Mucosa of descending colon (tissue), 3 donors: ENCODE measurements around the gene LAG3. TPM values are rescaled to one million over a fixed set of nuclear protein-coding genes. Genes with fewer than 3 reads are reported as not detected.
A peak's percentile ranks its signal among the peaks of the same experiment; 100 is the strongest.
"Not testable (repeated sequence)": the region's sequence is repeated elsewhere in the genome, so short reads cannot be mapped to it uniquely, and the experiment has no call there.

Experiments used
- ATAC-seq: fragments of 200-7000 bp; cut with Tn5 transposase; one replicate; pipeline ENCODE4 v1.9.1; 2020; ENCODE audit warnings: mild to moderate bottlenecking, moderate library complexity
- DNase-seq, 3 donors: peaks; one replicate each; pipeline ENCODE4 v3.0.0-alpha.2; 2020
- H3K36me3 ChIP-seq: fragments of 200-600 bp; one replicate; pipeline ENCODE4 v1.8.0; 2021; ENCODE audit warnings: low read depth, mild to moderate bottlenecking
- H3K4me1 ChIP-seq: fragments of 200-600 bp; one replicate; pipeline ENCODE4 v1.8.0; 2021; ENCODE audit warnings: low read depth, mild to moderate bottlenecking
- H3K4me3 ChIP-seq: fragments of 200-600 bp; one replicate; pipeline ENCODE4 v1.8.0; 2021; ENCODE audit warnings: mild to moderate bottlenecking
- H3K9me3 ChIP-seq: fragments of 200-600 bp; one replicate; pipeline ENCODE4 v1.8.0; 2021; ENCODE audit warnings: mild to moderate bottlenecking
- intact Hi-C, 2 donors: fragments of 100-400 bp; cut with DNase I in 1 of 2; cut with micrococcal nuclease in 1 of 2; formaldehyde crosslinking; loops; one replicate each; pipeline versions ENCODE4 v1.11.0 to v1.11.1; 2022; cut with DNase I, micrococcal nuclease
- total RNA-seq, 3 donors: library from RNA; stranded (reverse); fragmentation: NEBNext Ultra II Directional in 2 of 3; extraction: Animal tissue kit (Norgen Biotek cat#: 25700) in 2 of 3; gene quantifications; one replicate each; pipeline versions ENCODE4 v1.2.1 to v1.2.4, GENCODE V29; 2021 to 2023
- TF ChIP-seq, protein P1 (sequence below): fragments of 200-600 bp; IDR thresholded peaks from one replicate; pipeline ENCODE4 v1.8.0; 2022; ENCODE audit warnings: antibody characterized with exemption, mild to moderate bottlenecking
- donor health status: DM: no; HTN: no; CAD: no; lungs with moderate emphysema.
- donor health status: DM: no; HTN: no; CAD: no.
- donor health status: DM: no; HTN: yes; CAD: no.

LAG3 gene
- total RNA-seq, 3 donors from 2014 or later: 1.8 to 4.7 (median 2.1) TPM

GRCh38 chr12:6729186-6729585 lies 43.1 kb upstream of the LAG3 start:
- peaks cover 7% of the 10 kb centered on the region for H3K36me3 ChIP-seq
- intact Hi-C loops: no loop called here

DNA sequence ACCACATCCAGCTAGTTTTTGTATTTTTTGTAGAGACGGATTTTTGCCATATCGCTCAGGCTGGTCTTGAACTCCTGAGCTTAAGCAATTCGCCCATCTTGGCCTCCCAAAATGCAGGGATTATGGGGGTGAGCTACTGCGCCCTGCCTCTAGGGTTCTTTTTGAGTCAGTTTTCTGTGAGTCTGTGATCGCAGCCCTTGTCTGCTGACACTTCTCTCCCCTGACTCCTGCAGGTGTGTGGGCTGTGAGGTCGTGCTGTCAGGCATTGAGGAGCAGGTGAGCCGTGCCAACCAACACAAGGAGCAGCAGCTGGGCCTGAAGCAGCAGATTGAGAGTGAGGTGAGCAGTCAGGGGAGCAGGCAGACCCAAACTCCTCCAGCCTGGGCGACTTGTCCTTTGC lies 42.2 kb upstream of the LAG3 start:
- Histone ChIP-seq H3K9me3 (no peaks in the 10 kb centered on the region), H3K36me3 (peaks cover 7% of the 10 kb centered on the region), H3K4me1 (no peaks in the 10 kb centered on the region), H3K4me3 (no peak overlapping the region)
- intact Hi-C loops: loop anchor here in 1 of 2 donors (10.0 kb wide), 1 partner anchor 95 kb away; the partner anchor contains the start of genes GPR162 and P3H3
- TF ChIP-seq, protein P1, sequence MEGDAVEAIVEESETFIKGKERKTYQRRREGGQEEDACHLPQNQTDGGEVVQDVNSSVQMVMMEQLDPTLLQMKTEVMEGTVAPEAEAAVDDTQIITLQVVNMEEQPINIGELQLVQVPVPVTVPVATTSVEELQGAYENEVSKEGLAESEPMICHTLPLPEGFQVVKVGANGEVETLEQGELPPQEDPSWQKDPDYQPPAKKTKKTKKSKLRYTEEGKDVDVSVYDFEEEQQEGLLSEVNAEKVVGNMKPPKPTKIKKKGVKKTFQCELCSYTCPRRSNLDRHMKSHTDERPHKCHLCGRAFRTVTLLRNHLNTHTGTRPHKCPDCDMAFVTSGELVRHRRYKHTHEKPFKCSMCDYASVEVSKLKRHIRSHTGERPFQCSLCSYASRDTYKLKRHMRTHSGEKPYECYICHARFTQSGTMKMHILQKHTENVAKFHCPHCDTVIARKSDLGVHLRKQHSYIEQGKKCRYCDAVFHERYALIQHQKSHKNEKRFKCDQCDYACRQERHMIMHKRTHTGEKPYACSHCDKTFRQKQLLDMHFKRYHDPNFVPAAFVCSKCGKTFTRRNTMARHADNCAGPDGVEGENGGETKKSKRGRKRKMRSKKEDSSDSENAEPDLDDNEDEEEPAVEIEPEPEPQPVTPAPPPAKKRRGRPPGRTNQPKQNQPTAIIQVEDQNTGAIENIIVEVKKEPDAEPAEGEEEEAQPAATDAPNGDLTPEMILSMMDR: no peak
- DNase-seq (no peak), ATAC-seq (no peak)

More at GRCh38 chr12:6729186-6729585, 43.1 kb upstream of the LAG3 start:
- ATAC-seq (no peak), DNase-seq (no peak)
- Histone ChIP-seq H3K4me1 (no peaks in the 10 kb centered on the region), H3K4me3 (no peak overlapping the region), H3K9me3 (no peaks in the 10 kb centered on the region)
- TF ChIP-seq, protein P1: no peak

DNA sequence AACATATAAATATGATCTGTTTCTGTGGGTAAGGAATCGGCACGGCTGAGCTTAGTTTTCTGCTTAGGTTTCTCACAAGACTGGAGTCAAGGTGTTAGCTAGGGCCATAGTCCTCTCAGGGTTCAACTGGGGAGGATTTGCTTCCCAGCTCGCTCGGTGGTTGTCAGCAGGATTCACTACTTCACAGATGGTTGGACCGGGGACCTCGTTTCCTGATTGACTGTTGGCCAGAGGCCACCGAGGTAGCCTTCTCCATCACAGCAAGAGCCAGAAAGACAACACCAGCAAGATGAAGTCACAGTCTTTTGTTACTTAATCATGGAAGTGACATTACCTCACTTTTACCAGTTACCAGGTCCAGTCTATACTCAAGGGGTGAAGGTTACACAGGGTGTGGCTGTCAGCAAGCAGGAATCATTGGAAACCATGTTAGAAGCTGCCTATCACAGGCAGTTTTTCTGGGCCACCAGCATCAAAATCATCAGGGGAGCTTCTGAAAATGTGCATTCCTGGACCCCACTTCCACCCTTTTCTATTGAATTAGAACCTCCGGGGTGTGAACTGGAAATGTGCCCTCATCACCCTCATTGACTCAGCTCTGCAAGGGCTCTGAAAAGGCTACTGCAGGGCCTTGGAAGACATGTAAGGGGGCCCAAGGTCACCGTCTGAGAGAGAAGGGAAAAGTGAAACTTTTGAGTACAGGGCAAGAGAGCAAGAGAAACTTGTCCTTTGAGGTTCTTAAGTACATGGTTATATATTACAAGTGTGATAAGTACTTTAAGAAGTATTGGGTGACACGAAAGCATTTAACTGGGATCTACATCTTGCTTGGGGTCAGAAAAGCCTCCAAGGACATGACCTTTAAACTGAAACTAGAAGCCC lies 37.6 kb upstream of the LAG3 start:
- DNase-seq (no peak), ATAC-seq (peak; percentile 66)
- no peaks in the 10 kb centered on the region for H3K4me1 ChIP-seq
- TF ChIP-seq, protein P1: no peak
- no peak overlapping the region for H3K4me3 ChIP-seq
- no peaks in the 10 kb centered on the region for H3K9me3 ChIP-seq
- H3K36me3 ChIP-seq: peaks cover 7% of the 10 kb centered on the region
- intact Hi-C loops: loop anchor here in 1 of 2 donors (10.0 kb wide), 1 partner anchor 90 kb away; the partner anchor contains the start of genes GPR162 and P3H3

DNA sequence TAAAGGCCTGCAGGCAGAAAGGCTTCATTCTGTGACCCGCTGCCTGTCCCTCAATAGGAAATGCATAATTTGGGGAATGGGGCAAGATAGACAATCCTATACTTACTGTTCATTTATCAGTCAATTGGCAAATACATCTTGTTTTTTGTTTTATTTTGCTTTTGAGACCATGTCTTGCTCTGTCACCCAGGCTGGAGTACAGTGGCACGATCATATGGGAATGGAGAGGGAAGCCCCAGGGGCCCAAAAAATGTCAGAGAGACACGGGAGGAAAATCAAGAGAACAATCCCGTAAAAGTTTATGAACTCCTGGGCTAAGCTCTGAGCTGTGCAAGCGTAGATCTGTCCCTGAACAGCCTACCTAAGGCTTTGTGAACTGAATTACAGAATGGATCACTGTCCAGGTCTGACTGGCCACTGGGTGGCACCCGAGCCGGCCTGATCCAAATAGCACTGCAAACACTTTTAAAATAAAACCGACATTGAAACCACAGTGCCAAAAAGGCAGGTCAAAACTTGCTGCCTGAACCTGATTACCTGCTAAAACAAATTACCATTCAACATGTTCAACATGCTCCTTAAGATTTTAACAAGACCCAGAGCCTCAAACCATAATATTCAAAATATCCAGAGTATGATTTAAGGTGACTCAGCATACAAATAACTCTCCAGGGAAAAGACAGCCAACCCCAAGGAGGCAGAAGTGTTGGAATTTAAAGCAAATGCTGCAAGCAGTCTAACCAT lies 36.7 kb upstream of the LAG3 start:
- intact Hi-C loops: loop anchor here in 1 of 2 donors (10.0 kb wide), 1 partner anchor 89 kb away; the partner anchor contains the start of genes GPR162 and P3H3
- no peaks in the 10 kb centered on the region for H3K9me3 ChIP-seq
- H3K4me1 ChIP-seq: no peaks in the 10 kb centered on the region
- peak in 2 of 3 donors; percentile 72 to 82 for DNase-seq
- peak; percentile 92 for ATAC-seq
- H3K4me3 ChIP-seq: no peak overlapping the region
- H3K36me3 ChIP-seq: peaks cover 4% of the 10 kb centered on the region
- TF ChIP-seq, protein P1: peak; percentile 32

DNA sequence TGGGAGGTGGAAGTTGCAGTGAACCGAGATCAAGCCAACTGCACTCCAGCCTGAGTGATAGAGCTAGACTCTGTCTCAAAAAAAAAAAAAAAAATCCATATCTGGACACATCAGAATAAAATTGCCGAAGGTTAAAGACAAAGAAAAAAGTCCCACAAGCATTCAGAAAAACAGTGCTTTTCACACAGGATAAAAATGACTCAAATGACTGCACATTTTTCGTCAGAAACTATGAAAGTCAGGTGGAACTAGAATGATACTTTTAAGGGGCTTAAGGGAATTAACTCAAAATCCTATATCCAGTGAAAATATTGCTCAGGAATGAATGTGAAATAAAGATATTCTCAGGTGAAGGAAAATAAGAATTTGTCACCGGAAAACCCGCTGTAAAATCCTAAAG lies 35.6 kb upstream of the LAG3 start:
- intact Hi-C loops: loop anchor here in 1 of 2 donors (10.0 kb wide), 1 partner anchor 88 kb away; the partner anchor contains the start of genes GPR162 and P3H3
- Histone ChIP-seq H3K36me3 (no peaks in the 10 kb centered on the region), H3K9me3 (no peaks in the 10 kb centered on the region), H3K4me3 (no peak overlapping the region), H3K4me1 (no peaks in the 10 kb centered on the region)
- no peak for ATAC-seq
- DNase-seq: no peak
- TF ChIP-seq, protein P1: no peak

GRCh38 chr12:6742080-6742479 lies 30.2 kb upstream of the LAG3 start:
- ATAC-seq, H3K4me3 ChIP-seq, H3K36me3 ChIP-seq, H3K4me1 ChIP-seq, DNase-seq, H3K9me3 ChIP-seq, intact Hi-C loops: not testable (repeated sequence)
